Stomach (tissue), 4 donors: ENCODE measurements around the gene S100A4.

ENCODE experiments used
- POLR2A ChIP-seq, 4 donors: fragments of 450-650 bp; IDR thresholded peaks; one replicate each; pipeline ENCODE4 v1.6.1; 2016; ENCODE audit warnings: antibody characterized with exemption in 4 of 4, control low read depth in 2 of 4, mild to moderate bottlenecking in 1 of 4, moderate library complexity in 1 of 4
- TF ChIP-seq, protein P1 (sequence below), 7 experiments: fragments of 450-650 bp in 4 of 7; fragments of 200-600 bp in 3 of 7; sonication (generic) in 3 of 7; IDR thresholded peaks; one replicate each; pipeline ENCODE4 v1.5.1; 2016 to 2019; ENCODE audit warnings: antibody characterized with exemption in 7 of 7, control low read depth in 2 of 7, mild to moderate bottlenecking in 1 of 7

DNA sequence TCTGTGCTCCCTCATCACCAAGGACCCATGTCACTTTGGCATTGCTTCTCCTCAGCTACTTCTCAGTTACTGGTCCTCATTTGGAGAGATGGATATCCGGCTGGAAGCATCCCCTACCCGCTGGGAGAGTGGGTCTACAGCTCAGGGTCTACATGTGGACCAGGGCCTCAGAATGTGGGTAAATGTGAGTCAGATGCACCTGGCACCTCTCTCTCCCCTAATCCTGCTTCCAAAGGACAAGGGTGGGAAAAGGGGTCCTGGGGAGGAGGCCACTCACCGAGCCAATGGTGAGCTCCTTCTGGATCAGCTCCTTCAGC lies 10.7 kb downstream of the S100A4 start:
- TF ChIP-seq, protein P1, sequence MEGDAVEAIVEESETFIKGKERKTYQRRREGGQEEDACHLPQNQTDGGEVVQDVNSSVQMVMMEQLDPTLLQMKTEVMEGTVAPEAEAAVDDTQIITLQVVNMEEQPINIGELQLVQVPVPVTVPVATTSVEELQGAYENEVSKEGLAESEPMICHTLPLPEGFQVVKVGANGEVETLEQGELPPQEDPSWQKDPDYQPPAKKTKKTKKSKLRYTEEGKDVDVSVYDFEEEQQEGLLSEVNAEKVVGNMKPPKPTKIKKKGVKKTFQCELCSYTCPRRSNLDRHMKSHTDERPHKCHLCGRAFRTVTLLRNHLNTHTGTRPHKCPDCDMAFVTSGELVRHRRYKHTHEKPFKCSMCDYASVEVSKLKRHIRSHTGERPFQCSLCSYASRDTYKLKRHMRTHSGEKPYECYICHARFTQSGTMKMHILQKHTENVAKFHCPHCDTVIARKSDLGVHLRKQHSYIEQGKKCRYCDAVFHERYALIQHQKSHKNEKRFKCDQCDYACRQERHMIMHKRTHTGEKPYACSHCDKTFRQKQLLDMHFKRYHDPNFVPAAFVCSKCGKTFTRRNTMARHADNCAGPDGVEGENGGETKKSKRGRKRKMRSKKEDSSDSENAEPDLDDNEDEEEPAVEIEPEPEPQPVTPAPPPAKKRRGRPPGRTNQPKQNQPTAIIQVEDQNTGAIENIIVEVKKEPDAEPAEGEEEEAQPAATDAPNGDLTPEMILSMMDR (IDR thresholded peaks at IDR 0.05) = no peak
- TF ChIP-seq POLR2A (IDR thresholded peaks at IDR 0.05) = no peak
